Measurements from ENCODE around the gene SYNE1. TPM values are rescaled to one million over a fixed set of nuclear protein-coding genes. Genes with fewer than 3 reads are reported as not detected.
"Not testable (repeated sequence)": the region's sequence is repeated elsewhere in the genome, so short reads cannot be mapped to it uniquely, and the experiment has no call there.

The SYNE1 gene
- total RNA-seq, 2 donors from 2014 or later = 135 to 184 TPM

DNA sequence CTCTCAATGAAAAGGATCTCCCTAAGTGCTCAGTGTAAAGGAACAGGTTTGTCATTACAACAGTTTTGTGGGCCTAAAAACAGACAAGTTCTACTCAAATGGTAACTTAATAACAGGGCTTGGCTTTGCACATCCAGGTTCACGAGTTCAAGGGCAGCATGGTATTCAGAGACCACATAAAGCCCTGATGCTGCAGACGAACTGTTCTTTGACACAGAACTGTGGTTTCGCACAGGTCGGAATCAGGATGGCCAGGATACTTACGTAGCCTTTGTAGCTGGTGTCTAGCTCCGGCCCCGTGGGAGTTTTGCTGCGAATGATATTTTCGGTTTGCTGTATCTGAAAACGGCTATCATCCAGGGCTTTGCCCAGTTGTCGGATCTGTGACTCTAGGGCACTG is 493.8 kb downstream of the SYNE1 start:
- no peak for DNase-seq (ENCODE audit: low spot score)
- intact Hi-C loops (cut with DNase I) = loop anchor here in 1 of 2 donors (10.0 kb wide), 1 partner anchor 879 kb away; no protein-coding TSS in a partner anchor

DNA sequence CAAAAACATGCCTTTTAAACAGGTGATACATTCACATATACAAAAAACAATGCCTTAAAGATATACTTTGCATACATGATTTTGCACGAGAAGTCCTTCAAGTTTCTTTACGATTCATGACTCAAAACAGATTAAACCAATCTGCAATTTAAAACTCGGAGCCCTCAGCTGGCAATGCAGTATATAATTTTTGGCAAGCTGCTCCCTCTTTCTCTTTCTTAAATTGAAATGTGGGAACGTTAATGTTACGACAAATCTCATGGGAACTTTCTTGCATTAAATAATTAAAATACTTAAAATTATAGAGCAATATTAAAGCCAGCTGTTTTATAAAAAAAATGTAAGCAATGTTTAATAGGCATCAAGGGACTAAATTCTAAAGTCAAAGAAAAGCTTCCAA is 495.1 kb downstream of the SYNE1 start:
- intact Hi-C loops (cut with DNase I) = loop anchor here in 1 of 2 donors (10.0 kb wide), 1 partner anchor 877 kb away; no protein-coding TSS in a partner anchor
- no peak for DNase-seq (ENCODE audit: low spot score)

DNA sequence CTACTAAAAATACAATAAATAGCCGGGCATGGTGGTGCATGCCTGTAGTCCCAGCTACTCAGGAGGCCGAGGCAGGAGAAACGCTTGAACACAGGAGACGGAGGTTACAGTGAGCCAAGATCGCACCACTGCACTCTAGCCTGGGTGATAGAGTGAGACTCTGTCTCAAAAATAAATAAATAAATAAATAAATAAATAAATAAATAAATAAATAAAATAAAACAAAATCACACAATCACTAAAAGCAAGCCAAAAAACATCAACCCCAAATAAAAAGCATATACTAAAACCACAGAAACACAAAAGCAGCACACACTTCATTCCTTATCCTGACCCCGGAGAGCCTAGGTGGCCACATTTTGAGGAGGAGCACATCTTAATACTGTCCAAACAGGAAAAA is 498.8 kb downstream of the SYNE1 start:
- intact Hi-C loops (cut with DNase I) = not testable (repeated sequence)

DNA sequence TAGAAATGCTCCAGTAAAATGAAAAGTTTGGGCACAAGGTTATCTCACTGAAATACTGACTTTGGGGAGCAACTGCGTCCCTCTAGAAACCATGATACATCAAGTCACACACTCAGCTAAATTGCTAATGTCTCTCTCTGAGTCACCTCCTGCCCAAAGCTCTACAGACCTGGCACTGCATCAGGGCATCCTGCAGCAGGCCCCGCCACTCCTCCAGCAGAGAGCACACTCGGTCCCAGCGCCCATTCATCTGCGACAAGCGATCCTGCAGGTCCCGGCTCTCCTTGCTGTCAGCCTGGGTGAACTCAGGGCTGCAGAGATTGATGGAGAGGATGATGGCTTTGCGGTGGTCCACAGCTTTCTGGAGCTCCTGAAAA is 500.7 kb downstream of the SYNE1 start:
- no peak for DNase-seq (ENCODE audit: low spot score)
- intact Hi-C loops (cut with DNase I) = no loop called here

More for the DNA sequence above, 498.8 kb downstream of the SYNE1 start:
- DNase-seq (ENCODE audit: low spot score) = not testable (repeated sequence)

DNA sequence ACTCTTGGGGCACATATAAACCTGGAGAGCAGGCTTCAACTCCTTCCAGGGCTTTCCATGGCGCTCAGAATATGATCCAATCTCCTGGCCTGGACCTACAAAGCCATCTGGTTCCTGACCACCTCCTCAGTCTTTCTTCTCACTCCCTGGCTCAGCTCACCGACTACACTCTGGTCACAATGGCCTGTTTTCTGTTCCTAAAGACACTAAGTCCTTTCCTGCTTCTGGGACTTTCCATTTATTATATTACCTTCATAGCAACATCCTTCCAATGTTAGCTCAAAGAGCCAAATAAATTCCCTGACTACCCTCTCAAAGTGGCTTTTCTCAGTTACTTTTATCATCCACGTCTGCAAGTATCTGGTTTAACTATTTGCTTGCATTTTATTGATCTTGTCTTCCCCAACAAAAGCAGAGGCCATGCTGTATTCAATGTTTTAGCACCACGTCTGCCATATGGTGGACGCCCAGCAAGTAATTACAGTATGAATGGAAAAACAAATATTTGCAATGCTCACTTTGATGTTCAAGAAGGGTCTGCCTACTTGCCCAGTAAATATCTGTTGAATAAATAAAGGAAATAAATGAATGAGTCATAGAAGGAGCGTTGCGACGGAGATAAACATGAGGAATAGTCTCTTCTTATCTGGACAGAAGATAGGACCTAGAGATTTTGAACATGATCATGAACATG is 501.3 kb downstream of the SYNE1 start:
- DNase-seq (ENCODE audit: low spot score) = no peak
- intact Hi-C loops (cut with DNase I) = no loop called here

DNA sequence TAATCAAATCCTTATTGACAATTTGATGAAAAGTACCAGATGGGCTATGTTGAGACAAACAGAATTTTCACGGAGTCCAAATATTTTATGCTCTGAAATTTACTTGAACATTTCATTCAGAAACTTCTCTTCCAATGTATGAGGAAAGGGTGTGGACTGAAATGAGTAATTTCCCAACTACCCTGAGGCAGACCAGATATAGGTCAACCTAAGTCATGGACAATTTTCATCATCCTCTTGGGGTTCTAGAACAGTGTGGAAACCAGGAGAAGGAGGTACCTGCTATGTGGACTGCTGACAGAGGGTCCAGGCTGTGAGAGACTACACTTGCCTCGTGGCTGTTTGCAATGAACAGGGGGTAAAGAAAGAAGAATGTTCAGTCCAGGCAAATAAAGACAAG is 506.7 kb downstream of the SYNE1 start:
- intact Hi-C loops (cut with DNase I) = no loop called here
- DNase-seq (ENCODE audit: low spot score) = no peak

DNA sequence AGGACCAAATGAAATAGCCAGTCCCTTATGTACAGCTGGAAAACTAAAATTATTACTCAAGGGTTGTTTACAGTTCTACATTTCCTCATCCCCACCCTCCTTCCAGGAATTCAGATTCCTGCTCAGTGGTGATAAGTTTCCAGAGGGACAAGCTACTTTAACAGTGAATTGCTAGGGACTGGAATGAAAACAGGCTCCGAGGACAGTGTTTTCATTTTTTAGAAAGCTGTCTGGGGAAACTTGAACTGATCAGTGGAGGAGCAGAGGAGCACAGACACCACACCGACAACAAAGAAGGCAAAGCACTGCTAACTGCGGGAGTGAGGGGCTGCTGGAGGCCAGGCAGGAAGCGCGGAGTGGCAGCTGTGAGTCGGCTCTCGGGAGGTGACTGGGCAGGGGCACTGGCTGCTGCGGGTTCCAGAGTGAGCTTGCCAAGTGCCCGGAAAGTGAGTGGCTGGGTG is 507.4 kb downstream of the SYNE1 start:
- intact Hi-C loops (cut with DNase I) = no loop called here
- no peak for DNase-seq (ENCODE audit: low spot score)

DNA sequence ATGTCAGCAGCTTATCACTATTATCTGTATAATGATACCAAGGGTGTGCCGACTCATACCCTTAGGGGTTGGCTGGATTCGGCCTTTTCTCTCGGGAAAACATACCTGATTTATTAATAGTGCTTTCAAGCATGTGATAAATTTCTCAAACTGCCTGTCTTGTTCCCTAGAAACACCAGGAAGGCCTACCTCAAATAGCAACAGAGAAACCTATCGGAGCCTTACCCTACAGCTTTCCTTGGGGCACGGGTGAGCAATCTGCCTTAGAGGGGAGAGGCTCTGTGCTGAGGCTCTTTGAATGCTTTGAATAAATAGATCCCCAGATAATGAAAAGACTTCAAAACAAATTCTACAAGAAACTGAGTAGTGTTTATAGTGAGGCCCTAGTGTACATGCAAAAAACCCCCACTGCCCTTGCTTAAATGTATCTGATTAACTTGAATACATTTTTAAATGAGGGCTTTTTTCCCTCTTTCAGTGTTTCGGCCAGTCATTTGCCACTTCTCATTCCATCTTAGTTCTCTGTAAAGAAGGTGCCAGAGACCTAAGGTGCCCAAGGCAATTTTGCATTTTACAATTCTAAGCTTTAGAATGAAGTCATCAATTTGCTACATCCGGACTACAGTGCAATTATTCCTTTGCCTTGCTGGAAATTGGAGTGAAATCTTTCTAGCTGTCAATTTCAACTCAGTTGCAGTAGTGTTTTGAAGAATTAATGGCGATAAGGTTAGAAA is 509.6 kb downstream of the SYNE1 start:
- intact Hi-C loops (cut with DNase I) = no loop called here
- no peak for DNase-seq (ENCODE audit: low spot score)

DNA sequence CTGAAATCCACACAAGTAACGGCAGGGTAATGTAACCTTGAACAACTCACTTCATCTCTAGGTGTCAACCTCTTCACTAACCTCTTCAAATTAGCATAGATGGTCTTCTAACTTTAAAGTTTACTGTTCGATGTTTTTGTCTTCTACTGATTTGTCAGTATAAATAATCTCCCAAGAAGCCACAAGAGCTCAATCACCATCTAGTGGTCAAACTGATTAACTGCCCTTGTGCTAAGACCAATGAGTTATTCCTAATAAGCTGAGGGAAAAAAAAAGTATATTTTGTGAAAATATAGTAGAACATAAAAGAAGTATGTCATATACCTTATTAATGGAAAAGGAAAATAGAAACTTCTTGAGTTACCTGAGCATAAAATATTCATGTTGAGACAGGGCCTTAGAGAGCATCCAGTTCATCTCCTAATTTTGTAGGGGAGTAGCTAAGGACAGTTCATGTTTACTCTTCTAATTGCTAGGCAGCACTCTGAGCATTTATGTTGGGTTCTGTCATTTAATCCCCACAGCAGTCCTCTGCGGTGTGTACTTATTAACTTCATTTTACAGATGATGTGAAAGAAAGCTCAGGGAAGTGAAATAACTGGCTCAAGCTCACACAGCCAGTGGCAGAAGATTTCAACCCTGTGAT is 512.6 kb downstream of the SYNE1 start:
- DNase-seq (ENCODE audit: low spot score) = no peak
- intact Hi-C loops (cut with DNase I) = loop anchor here (5.0 kb wide), 2 partner anchors 357 to 367 kb away; no protein-coding TSS in a partner anchor

DNA sequence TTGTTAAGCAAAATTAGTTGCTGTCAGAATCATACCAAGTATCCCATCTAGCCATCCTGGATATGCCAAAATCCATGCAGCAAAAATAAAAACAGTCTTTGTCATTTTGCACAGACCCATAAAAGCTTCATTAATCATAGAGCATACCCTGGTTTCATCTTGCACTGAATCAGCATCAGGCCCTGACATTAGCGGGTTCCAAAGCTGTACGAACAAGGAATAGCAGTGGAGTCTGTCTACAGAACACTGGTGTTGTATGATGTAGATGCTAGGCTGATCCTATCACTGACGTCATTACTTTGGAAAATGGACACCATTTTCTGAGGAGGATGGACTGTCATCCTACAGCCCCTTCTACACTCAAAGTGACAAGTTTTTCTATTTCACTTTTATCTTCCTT is 514.1 kb downstream of the SYNE1 start:
- no peak for DNase-seq (ENCODE audit: low spot score)
- intact Hi-C loops (cut with DNase I) = loop anchor here (5.0 kb wide), 2 partner anchors 356 to 366 kb away; no protein-coding TSS in a partner anchor

DNA sequence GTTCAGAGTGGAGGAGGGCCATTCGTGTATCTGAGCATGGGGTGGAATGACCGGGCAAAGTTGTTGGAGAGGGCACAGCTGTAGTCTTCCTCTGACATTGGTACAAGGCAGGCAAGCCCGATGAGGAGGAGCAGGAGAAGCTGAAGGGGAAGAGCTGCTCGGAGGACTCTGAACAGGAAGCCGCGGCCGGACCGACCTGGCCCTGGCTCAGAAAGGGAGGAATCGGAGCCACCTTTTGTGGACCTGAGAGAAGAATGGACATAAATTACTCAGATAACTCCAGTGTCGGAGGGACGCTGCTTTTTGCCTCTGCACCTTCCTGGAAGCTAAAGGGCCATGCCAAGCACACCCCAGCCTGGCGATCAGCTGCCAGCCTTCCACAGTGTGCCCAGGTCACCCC is 514.7 kb downstream of the SYNE1 start:
- no peak for DNase-seq (ENCODE audit: low spot score)
- intact Hi-C loops (cut with DNase I) = loop anchor here (5.0 kb wide), 2 partner anchors 355 to 365 kb away; no protein-coding TSS in a partner anchor

DNA sequence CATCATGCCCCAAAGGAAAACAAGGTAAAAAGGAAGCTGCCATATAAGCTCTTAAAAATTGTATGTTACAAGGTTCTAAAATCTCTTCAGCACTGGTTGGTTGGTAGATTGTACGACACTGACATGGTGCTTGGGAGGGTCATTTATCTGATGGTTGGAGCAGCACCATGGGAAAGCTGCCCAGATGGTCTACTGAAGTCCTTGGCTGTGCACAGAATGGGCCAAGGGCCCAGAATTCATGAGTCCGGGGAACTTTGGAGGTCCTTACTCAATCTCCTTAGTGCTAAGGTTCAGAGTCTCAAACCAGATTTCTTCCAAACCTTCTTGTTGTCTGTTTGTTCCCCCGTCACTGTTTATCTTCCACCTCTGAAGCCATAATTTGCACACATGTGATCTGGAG is 515.3 kb downstream of the SYNE1 start:
- intact Hi-C loops (cut with DNase I) = loop anchor here (5.0 kb wide), 2 partner anchors 355 to 365 kb away; no protein-coding TSS in a partner anchor
- DNase-seq (ENCODE audit: low spot score) = no peak

DNA sequence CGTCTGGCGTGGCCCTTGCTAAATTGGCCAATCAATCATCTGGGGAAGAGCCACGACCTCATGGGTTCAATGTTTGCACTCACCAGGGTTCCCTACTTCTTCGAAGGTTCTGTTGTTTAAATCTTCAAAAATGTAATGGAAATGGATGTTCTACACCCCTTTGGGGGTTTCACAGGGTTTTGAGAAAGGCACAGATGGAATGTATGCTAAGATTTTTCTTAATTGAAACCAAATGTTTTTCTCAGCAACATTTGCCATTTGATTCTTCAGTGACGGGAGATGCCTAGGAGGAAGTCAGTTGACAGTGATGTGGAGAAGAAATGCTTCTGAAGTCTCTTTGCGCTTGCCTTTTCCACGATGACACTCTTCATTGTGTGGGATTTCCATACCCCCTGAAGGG is 517.3 kb downstream of the SYNE1 start:
- DNase-seq (ENCODE audit: low spot score) = no peak
- intact Hi-C loops (cut with DNase I) = loop anchor here (5.0 kb wide), 2 partner anchors 353 to 363 kb away; no protein-coding TSS in a partner anchor

DNA sequence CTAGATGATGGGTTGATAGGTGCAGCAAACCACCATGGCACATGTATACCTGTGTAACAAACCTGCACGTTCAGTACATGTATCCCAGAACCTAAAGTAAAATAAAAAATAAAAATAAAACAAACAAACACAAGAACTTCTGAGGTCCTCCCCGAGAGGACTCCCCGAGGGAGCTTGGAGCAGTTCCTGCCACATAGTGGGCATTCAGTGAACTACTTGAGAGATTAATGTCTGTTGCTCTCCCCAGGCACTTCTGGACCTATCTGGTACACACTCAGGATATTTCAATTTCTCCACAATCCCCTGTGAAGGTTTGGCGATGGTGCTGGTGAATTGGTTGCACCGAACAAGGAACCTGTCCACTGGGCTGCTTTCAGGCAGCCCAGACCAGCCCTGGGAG is 518.5 kb downstream of the SYNE1 start:
- no peak for DNase-seq (ENCODE audit: low spot score)
- intact Hi-C loops (cut with DNase I) = no loop called here

DNA sequence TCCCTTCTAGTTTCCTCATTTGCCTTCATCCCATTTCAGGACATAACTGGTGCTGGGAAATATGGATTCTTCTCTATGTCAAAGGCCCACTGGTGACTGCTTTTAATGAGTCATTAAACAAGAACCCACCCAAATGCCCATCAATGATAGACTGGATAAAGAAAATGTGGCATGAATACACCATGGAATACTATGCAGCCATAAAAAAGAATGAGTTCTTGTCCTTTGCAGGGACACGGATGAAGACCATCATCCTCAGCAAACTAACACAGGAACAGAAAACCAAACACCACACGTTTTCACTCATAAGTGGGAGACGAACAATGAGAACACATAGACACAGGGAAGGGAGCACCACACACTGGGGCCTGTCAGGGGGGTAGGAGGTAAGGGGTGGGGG is 518.9 kb downstream of the SYNE1 start:
- intact Hi-C loops (cut with DNase I) = no loop called here

DNA sequence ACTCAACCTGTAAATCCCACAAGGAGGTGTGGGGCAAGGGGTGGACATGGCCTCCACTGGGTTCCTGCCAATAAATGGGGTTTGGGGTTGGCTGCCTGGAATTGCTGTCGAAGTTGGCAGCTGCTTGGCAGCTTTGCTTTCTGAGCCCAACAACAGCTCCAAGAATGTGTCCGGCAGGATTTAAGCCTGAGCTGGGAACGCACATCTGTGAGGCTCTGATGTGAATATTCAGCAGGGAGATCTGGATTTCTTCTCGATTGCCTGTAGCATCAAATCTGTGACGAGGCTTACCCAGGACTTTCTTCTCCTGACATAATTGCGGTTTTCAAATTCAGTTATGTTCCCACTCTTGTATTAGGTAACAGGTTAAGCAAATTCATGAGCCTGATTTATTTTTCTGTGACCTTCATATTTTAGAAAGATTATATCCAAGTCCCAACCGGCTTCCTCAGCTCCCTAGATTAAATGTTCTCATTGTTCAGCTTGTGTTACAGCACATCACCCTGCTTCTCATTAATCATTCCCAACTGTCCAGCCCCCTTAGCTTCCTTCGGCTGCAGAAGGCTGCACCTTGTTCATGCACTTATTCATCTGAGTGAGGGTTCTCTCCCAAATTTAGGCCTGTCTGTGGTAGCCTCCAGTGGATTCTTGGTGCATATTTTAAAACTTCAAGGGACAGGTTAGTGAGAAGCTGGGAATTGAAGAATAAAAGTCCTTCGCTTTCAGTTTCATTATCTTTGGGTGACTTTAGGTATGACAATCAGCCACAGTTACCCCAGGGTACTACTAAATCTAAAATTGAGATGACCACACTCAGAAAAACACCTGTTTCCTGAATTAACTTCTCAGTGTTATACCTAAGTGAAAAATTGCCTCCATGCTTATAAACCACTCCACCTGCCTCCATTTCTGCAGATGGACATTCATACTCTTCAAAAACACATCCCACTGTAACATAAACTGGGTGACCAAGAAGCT is 519.7 kb downstream of the SYNE1 start:
- DNase-seq (ENCODE audit: low spot score) = no peak
- intact Hi-C loops (cut with DNase I) = no loop called here

More for the DNA sequence above, 518.9 kb downstream of the SYNE1 start:
- no peak for DNase-seq (ENCODE audit: low spot score)

DNA sequence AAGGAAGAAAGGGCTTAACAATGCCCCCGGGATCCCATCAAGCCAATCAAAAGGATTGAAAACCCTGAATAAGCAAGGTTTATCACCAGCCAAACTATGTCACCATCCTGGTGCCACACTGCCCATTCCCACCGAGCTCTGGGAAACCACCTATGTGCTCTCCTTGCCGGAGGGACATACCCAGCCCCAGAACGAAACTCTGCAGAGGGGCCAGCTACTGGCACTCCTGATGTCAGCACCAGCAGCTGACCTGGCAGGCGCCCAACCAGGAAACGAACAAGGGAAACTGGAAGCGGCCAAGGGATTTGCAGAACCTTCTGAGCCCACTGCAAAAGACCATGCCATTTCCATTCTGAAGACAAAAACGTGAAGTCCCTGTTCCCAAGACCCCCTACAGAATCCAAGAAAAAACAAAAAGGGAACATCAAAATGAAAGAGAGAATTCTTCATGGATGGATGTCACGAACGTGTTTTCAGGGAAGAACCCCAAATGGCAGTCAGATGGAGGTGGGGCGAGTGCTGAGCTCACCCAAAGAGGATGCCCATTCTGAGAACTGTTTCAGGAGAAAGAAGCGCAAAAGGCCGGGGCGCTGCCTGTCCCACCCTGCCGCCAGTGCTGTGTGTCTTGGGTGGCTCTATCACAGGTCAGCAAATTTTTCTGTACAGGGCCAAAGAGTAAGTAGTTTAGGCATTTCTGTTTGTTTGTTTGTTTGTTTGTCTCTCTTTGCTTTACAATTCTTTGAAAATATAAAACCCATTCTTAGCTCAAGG is 524.5 kb downstream of the SYNE1 start:
- peak; percentile 94 for DNase-seq (ENCODE audit: low spot score)
- intact Hi-C loops (cut with DNase I) = no loop called here

Data from posterior vena cava (tissue), 2 donors.